Erythroblast (primary cell): Measurements from ENCODE around the gene ZFPL1.

Source experiments
- GATA1 ChIP-seq: IDR thresholded peaks from 2 replicates; pipeline ENCODE4 v1.6.1; 2011; ENCODE audit warnings: low read depth, mild to moderate bottlenecking, control low read depth, low read length, moderate library complexity
- POLR2A ChIP-seq: IDR thresholded peaks from 2 replicates; pipeline ENCODE4 v1.6.1; 2011; ENCODE audit warnings: mild to moderate bottlenecking, low read length

DNA sequence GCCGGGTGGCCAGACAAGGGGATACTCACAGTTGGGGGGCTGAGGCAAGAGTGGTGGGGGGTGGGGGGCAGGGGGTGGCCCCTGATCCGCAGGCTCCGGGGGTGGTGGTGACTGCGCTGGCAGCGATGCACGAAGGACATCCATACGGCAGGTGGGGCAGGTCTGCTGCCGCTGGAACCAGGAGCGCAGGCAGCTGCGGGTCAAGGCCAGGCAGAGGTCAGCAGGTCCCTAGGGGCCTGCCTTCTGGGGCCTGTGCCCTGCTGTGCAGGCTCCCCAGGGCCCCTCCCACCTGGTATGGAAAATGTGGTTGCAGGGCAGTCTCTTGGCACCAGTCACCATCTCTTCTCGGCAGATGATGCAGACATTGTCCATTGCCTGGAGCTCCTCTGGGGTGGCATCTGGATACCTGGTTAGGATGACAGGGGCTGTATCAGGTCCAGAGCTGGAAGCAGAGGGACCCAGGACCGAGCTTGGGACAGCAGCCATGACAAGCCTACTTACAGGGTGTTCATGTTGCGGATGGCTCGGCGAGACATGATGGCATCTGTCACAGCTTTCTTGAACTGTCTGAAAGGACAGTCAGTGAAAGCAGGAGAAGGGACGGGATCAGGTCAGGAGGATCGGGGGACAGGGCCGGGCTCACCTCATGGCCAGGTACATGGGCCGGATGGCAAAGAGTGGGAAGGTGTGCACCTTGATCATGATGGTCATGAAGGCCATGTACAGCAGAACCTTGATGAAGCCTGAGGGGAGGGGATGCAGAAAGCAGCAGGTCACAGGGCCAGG lies 46.8 kb downstream of the ZFPL1 start:
- TF ChIP-seq POLR2A: no peak
- no peak for TF ChIP-seq GATA1
